MM.1S (cell line): ENCODE results near the gene ADAMTS12.

Source experiments
- CTCF ChIP-seq: fragments of 300-600 bp; sonication (generic); IDR thresholded peaks from 2 replicates; pipeline ENCODE4 v1.5.1; 2016; ENCODE audit warnings: antibody characterized with exemption, low read length, mixed read lengths
- EZH2 ChIP-seq: fragments of 300-600 bp; sonication (generic); optimal IDR thresholded peaks from 2 replicates; pipeline ENCODE3; 2017; ENCODE audit warnings: low read depth, mild to moderate bottlenecking, antibody characterized with exemption, low read length, mixed read lengths

GRCh38 chr5:33690374-33691135 lies 201.2 kb downstream of the ADAMTS12 start:
- TF ChIP-seq CTCF (no peak), EZH2 (no peak)
